Astrocyte of the cerebellum (primary cell): ENCODE measurements around the gene ZNF423.

Experiments
- DNase-seq: peaks from one replicate; pipeline ENCODE4 v3.0.0-alpha.2; 2011; ENCODE audit warnings: low read depth
- H3K4me3 ChIP-seq: 2 replicates; pipeline ENCODE4 v1.5.1; 2011; ENCODE audit warnings: mild to moderate bottlenecking, low read depth, low read length, moderate library complexity
- CTCF ChIP-seq: IDR thresholded peaks from 2 replicates; pipeline ENCODE4 v1.5.1; 2012; ENCODE audit warnings: low read length, low read depth, moderate library complexity, mild to moderate bottlenecking; ENCODE audit errors: missing control alignments
- in situ Hi-C: cut with HindIII; loops from 2 replicates; pipeline ENCODE4 v1.10.0; 2017; ENCODE audit warnings: low sequenced_read_pairs

The ZNF423 gene

GRCh38 chr16:49478616-49479015, 377.3 kb downstream of the ZNF423 start:
- no peak for TF ChIP-seq CTCF
- DNase-seq = no peak
- in situ Hi-C loops = no loop called here
- H3K4me3 ChIP-seq = no peak overlapping the region

GRCh38 chr16:49478107-49478506, 377.8 kb downstream of the ZNF423 start:
- TF ChIP-seq CTCF = no peak
- in situ Hi-C loops = no loop called here
- no peak overlapping the region for H3K4me3 ChIP-seq
- no peak for DNase-seq

- no peak overlapping the region for H3K4me3 ChIP-seq
- no peak for DNase-seq
- in situ Hi-C loops = no loop called here
Measured at GRCh38 chr16:49477250-49477895, 378.5 kb downstream of the ZNF423 start.

GRCh38 chr16:49474741-49475140, 381.2 kb downstream of the ZNF423 start:
- in situ Hi-C loops = no loop called here
- TF ChIP-seq CTCF = no peak
- DNase-seq = no peak
- H3K4me3 ChIP-seq = no peak overlapping the region

More at GRCh38 chr16:49477250-49477895, 378.5 kb downstream of the ZNF423 start:
- TF ChIP-seq CTCF = no peak

GRCh38 chr16:49473773-49474172, 382.1 kb downstream of the ZNF423 start:
- no peak for TF ChIP-seq CTCF
- DNase-seq = no peak
- in situ Hi-C loops = no loop called here
- no peak overlapping the region for H3K4me3 ChIP-seq

GRCh38 chr16:49473131-49473530, 382.8 kb downstream of the ZNF423 start:
- no peak for TF ChIP-seq CTCF
- no peak overlapping the region for H3K4me3 ChIP-seq
- no peak for DNase-seq
- in situ Hi-C loops = no loop called here
